DMS53 (cell line): ENCODE results near the gene ROPN1B.

Source experiments
- DNase-seq: peaks from one replicate; lab custom pipeline; 2025; lab: John Stamatoyannopoulos, UW

The ROPN1B gene

GRCh38 chr3:126031981-126032471, 63.0 kb downstream of the ROPN1B start:
- no peak for DNase-seq
